Stimulated activated CD4-positive, alpha-beta T cell treated with anti-CD3 and anti-CD28 coated beads, TNF-alpha, amount 100 ng/mL, for 48 hours (primary cell): Measurements from ENCODE around the gene SPATA6L.

Source experiments
- DNase-seq, 3 donors: peaks; one replicate each; pipeline ENCODE4 v3.0.0-alpha.2; 2020; ENCODE audit warnings: low read depth in 3 of 3

The SPATA6L gene

DNA sequence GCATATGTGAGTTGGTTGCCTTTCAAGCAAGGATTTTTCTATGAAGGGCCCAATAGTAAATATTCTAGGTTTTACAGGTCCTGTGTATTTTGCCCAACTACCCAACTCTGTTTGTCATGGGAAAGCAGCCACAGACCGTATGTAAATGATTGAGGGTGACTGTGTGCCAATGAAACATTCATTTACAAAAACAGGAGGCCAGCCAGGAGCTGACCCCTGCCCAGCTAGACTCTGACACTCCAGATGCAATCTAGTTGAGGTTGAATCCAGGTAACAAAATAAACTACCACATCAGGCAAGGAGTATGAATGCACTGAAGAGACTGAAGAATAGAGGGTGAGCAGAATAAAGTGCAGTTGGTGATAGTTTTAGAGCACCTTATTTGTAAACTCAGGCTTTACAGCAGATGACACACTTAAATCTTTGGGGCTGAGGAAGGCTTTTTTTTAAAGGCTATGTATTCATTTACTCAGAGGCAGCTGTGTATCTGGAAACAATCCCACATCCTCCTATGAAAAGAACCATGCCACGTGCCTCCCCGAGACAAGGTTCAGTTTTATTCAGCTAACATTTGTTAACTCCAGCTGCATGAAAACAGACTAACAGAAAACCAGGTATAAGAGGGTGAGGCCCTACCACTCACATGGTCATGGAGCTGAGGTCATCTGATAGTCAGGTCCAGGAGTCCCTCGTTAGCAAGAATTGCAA lies 115.3 kb downstream of the SPATA6L start:
- DNase-seq: no peak

- no peak for DNase-seq
These were observed 116.5 kb downstream of the SPATA6L start for GRCh38 chr9:4549751-4550295.

DNA sequence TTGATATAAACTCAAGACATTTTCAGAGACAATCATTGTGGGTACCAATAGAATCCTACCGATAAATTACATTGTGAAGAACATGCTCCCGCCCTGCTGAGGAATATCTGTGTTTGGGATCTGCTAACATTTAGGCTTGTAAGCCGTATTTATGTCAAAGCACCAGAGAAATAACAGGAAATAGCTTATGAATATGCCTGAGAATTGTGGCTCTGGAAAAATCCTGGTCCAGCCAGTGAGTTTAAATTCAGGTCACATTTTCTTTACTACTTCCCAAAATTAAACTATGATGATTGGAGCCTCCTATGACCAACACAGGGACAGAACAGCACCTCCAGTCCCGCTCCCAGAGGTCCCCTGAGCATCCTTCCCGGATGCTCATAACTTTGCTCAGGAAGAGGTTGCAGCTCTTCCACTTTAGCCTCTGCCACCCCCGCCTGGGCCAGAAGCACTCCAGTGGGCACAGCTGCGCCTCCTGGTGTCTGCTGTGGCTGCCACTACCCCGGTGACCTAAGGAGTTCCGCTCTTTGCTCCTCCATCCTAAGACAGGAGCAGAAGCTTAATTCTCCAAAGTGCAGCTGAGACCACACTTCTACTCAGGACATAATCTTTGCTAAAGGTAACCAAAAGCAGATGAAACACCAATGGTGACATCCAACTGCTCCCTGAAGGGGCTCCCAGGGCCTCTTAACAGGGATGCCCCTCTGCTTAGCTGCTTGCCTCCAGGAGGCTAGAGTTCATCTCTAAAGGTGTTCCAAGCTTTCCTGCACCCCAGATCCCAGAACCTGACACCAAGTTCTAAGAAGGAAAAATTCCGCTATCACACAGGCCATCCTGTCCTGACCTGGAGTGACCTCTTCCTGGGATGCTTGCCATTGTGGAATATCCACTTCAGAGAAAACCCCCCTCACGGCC lies 117.2 kb downstream of the SPATA6L start:
- DNase-seq: no peak
